Brain microvascular endothelial cell (primary cell): ENCODE measurements around the gene CRYBG1.

ENCODE experiments used
- DNase-seq: peaks from one replicate; pipeline ENCODE4 v3.0.0-alpha.2; 2020
- H3K27ac ChIP-seq: fragments of 250-450 bp; sonication (Bioruptor Pico); 2 replicates; pipeline ENCODE4 v1.5.1; 2020; ENCODE audit warnings: mild to moderate bottlenecking, moderate library complexity
- H3K27me3 ChIP-seq: fragments of 250-450 bp; sonication (Bioruptor Pico); replicated peaks from 2 replicates; pipeline ENCODE4 v1.5.1; 2020; ENCODE audit warnings: mild to moderate bottlenecking
- H3K36me3 ChIP-seq: fragments of 250-450 bp; sonication (Bioruptor Pico); replicated peaks from 2 replicates; pipeline ENCODE4 v1.5.1; 2020; ENCODE audit warnings: mild to moderate bottlenecking
- H3K4me3 ChIP-seq: 2 replicates; pipeline ENCODE4 v1.5.1; 2011; ENCODE audit warnings: low read depth, mild to moderate bottlenecking, control low read depth, low read length, moderate library complexity
- in situ Hi-C: cut with HindIII; loops from 2 replicates; pipeline ENCODE4 v1.10.0; 2017; ENCODE audit warnings: low sequenced_read_pairs, low pct_ligation_motif_present
- TF ChIP-seq, protein P1 (sequence below): IDR thresholded peaks from 2 replicates; pipeline ENCODE4 v1.5.1; 2011; ENCODE audit warnings: low read depth, mild to moderate bottlenecking, moderate library complexity, low read length, control low read depth, inconsistent platforms; ENCODE audit errors: missing control alignments

The CRYBG1 gene

DNA sequence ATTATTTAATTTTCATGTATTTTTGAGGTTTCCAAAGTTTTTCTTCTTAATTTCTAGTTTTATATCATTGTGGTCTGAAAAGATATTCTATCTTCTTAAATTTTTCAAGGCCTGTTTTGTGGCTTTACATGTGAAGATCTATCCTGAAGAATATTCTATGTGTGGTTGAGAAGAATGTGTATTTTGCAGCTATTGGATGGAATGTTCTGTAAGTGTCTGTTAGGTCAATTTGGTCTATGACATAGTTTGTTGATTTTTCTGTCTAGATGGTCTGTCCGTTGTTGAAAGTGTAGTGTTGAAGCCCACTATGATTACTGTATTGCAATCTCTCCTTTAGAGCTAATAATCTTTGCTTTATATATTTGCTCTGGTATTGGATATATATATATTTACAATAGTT is 125.7 kb downstream of the CRYBG1 start:
- in situ Hi-C loops = no loop called here
- TF ChIP-seq, protein P1, sequence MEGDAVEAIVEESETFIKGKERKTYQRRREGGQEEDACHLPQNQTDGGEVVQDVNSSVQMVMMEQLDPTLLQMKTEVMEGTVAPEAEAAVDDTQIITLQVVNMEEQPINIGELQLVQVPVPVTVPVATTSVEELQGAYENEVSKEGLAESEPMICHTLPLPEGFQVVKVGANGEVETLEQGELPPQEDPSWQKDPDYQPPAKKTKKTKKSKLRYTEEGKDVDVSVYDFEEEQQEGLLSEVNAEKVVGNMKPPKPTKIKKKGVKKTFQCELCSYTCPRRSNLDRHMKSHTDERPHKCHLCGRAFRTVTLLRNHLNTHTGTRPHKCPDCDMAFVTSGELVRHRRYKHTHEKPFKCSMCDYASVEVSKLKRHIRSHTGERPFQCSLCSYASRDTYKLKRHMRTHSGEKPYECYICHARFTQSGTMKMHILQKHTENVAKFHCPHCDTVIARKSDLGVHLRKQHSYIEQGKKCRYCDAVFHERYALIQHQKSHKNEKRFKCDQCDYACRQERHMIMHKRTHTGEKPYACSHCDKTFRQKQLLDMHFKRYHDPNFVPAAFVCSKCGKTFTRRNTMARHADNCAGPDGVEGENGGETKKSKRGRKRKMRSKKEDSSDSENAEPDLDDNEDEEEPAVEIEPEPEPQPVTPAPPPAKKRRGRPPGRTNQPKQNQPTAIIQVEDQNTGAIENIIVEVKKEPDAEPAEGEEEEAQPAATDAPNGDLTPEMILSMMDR = no peak
- no peaks in the 10 kb centered on the region for H3K27me3 ChIP-seq
- H3K36me3 ChIP-seq = no peaks in the 10 kb centered on the region
- H3K27ac ChIP-seq = peak overlapping the region; percentile 40
- no peak overlapping the region for H3K4me3 ChIP-seq
- peak; percentile 27 for DNase-seq

DNA sequence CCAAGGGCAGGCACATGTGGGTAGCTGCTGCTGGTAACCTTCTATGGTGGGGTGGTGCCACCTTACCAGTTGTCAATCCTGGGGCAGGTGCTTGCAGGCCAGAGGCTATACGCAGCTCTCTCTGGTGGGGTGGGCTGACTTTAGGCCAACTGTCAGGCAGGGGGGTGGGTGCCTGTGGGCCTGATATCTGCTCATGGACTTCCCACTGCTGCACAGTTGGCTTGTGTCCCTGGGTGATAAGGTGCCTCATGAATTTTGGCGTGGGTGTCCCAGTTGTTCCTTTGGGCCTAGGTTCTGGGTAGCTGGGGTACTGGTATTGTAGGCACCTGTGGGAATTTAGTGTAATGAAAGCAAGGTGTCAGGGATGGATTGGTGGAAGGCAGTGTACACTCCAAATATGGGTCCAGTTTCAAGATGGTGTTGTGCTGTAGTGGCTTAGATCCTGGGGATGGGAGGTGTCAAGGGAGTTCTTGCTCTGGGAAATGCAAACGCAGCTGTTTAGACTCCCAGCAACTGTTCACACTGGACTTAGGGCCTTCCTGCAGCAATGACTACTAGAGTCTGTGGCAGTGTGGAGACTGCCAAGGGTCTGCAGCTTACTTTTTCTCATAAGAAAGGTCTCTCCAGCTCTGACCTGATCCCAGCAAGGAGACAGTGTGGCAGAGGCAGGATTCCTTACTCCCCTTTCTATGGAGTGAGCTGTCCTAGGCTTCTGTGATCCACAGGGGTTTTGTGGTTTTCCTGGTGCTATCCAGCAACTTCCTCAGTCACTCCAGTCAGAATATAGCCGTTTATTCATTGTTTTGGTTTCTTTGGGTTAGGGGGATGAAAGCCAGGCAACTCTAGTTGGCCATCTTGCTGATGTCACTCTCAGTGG is 128.2 kb downstream of the CRYBG1 start:
- TF ChIP-seq, protein P1 = no peak
- Histone ChIP-seq H3K4me3 (no peak overlapping the region), H3K36me3 (no peaks in the 10 kb centered on the region), H3K27me3 (no peaks in the 10 kb centered on the region), H3K27ac (peak overlapping the region; percentile 3)
- in situ Hi-C loops = no loop called here
- DNase-seq = peak; percentile 68

DNA sequence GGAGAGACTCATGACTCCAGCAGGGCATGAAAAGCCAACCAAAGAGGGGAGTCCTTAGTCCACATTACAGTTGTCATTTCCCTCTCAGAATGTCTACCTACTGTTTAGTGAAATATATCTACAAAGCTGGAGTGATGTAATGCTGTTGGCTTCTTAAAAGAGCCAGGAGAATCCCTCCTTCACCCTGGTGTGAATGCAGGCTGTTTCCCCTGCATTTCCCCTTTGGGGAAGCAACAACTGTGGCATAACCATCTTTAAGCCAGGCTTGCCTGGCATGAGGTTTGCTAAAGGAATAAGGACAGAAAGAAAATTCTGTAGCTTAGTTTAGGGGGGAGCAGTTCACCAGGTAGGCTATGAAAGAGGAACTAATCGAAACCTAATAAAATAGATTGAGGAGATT is 129.5 kb downstream of the CRYBG1 start:
- Histone ChIP-seq H3K27me3 (no peaks in the 10 kb centered on the region), H3K27ac (no peak overlapping the region), H3K4me3 (no peak overlapping the region), H3K36me3 (no peaks in the 10 kb centered on the region)
- TF ChIP-seq, protein P1 = no peak
- in situ Hi-C loops = no loop called here
- DNase-seq = no peak

DNA sequence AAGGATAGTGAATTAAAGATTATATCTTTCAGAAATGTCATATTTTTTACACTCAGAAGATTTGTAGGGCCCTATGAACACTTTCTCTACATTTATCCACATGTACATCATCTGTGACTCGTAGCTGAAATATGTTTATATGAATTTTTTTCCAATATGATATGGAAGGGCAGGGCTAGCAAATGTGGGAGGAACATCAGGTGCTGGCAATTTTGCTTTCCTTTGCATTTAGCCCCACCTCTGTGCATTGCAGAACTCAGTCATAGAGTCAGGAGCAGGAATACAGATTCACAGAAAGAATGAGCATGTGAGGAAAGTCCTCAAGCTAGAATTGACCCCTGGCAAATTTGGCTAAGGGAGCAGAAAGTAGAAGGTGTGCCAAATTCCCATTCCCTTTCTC is 129.9 kb downstream of the CRYBG1 start:
- no peak overlapping the region for H3K27ac ChIP-seq

DNA sequence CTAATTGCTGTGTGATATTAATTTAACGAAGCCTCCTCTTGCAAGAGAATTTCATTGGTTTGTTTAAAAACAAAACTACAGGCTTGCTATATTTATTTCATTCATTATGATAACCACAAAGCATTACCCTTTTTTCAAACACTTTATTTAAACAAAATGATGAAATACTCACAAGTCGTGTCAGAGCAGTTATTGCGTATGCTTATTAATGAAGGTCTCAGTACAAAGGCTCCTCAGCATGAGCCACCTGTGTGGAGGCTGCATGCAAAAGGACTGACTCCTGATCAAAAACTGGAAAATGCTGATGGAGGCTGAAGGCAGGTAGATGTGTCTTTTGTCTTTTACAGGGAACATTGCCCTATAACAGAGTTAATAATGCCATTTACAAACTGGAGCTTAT is 130.5 kb downstream of the CRYBG1 start:
- Histone ChIP-seq H3K27ac (no peak overlapping the region), H3K36me3 (no peaks in the 10 kb centered on the region), H3K27me3 (no peaks in the 10 kb centered on the region), H3K4me3 (no peak overlapping the region)
- no peak for DNase-seq
- in situ Hi-C loops = no loop called here
- TF ChIP-seq, protein P1 = no peak

More for the DNA sequence above, 129.9 kb downstream of the CRYBG1 start:
- Histone ChIP-seq H3K27me3 (no peaks in the 10 kb centered on the region), H3K36me3 (no peaks in the 10 kb centered on the region), H3K4me3 (no peak overlapping the region)
- in situ Hi-C loops = no loop called here
- DNase-seq = no peak
- TF ChIP-seq, protein P1 = no peak
